HK-2 (cell line): ENCODE data around the gene C6orf120.
A peak's percentile ranks its signal among the peaks of the same experiment; 100 is the strongest.

Experiments used
- DNase-seq: peaks from one replicate; pipeline ENCODE4 v3.0.0-alpha.2; 2018; ENCODE audit not compliant: unreplicated experiment

The C6orf120 gene

GRCh38 chr6:169701954-169702839 lies at the start of gene C6orf120, which contains the start of gene WDR27:
Gene C6orf120 (plus strand): TSS chr6:169702126. CDS start chr6:169702460, 334 bp downstream.
Gene WDR27 (minus strand): TSS chr6:169702029. CDS start chr6:169689005, 13,024 bp downstream.
- DNase-seq: peak; percentile 98

DNA sequence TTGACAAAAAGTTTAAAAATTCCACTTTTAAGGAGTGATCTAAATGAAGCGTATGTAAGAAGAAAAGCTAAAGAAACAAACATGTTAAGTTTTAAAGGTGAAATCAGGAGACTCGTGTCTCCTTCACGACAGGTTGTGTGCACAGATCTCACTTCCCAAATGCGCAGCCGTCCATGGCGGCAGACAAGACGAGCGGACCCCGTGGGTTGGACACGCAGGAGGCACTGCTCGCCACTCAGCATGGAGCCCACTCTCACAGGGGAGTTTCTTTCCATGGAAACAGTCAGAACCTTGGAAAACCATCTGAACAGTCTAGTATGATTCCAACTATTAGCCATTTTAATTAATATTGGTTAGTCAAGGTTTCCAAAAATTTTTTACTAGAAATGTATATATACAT lies 49.0 kb upstream of the C6orf120 start:
- DNase-seq: no peak

- no peak for DNase-seq
These were observed 48.2 kb upstream of the C6orf120 start for GRCh38 chr6:169653691-169654090.

- DNase-seq: no peak
These were observed 47.1 kb upstream of the C6orf120 start for GRCh38 chr6:169654598-169655391.

DNA sequence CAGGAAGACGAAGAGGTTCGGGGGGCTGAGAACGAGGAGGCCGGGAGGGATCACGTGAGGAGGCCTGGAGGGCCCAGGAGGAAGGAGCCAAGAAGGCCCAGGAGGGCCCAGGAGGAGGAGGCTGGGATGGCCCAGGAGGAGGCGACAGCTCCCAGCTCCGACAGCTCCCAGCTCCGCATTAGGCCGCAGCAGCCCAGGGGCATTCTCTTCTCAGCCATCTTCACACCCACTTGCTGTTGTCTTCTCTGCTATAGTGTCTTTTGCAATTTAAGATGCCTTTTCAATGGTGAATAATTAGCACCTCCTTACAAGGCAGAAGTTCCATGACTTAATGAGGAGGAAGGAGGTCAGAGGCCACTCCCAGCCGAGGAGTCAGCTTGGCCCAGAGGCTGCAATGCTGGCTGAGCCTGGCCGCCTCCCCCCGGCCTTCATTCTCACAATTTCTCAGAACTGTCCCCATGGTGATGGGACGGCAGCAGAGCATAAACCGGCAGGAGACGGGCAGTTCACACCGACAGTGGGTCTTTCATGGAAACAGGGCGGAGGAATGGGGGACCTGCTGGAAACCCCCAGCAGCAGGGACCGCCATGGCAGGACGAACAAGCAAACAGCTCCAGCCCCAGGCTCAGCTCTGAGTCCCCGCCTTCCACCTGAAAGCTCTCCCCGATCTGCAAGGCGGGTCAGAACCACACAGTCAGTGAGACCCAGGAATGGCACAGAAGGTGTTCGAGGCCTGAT lies 45.2 kb upstream of the C6orf120 start:
- DNase-seq: no peak

DNA sequence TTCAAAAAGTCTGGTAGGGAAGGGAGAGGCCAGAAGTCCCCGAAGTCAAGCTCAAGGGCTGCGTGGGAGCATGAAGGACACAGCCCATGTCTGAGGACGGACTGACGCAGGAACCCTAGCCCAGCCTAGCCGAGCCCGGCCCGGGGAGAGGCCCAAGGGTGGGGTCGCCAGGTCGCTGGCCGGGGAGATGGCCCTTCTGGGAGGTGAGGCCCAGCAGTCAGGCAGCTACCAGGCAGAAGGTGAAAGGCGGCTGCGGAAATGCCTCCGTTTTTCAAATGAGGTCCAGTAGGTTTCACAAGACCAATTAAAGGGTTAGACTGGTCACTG lies 44.7 kb upstream of the C6orf120 start:
- no peak for DNase-seq

- no peak for DNase-seq
These were observed 41.9 kb upstream of the C6orf120 start for GRCh38 chr6:169659820-169660610.

DNA sequence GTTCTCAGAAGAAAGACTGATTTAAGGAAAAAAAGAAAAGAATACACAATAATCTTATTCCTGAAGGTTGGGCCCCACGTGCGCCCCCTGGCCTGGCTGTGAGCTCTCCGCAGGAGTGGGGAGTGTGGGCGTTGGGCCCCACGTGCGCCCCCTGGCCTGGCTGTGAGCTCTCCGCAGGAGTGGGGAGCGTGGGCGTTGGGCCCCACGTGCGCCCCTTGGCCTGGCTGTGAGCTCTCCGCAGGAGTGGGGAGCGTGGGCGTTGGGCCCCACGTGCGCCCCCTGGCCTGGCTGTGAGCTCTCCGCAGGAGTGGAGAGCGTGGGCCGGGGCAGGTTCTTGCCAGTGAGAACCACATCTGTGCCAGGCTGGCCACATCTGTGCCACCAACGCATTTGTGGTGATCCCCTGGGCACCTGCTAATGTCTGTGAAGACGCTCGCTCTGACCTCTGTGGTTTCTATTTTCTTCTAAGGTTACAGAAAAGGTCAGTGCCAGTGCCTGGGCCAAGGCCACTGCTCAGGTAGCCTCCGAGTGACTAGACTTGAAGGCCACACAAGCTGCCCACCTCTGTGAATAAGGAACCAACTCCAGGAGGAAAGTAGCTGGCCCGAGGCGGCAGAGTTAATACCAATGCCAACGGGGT lies 41.1 kb upstream of the C6orf120 start:
- no peak for DNase-seq

DNA sequence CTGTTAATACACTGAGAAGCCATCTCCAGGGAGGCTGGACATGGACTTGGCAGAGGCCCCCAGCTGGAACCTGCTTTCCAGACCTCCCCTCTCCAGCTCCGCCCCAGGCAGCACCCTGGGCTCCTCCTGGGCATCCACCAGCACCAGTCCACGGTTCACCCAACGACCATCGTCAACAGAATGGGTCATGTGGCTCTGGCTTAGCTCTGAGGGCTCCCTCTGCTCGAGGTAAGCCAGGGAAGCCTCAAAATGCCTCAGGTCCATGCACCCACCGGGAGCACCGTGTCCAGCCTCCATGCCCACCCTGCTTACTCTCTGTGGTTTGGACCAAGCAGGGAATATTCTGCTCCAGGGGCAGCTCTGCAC lies 40.6 kb upstream of the C6orf120 start:
- DNase-seq: no peak

- DNase-seq: no peak
These were observed 38.5 kb upstream of the C6orf120 start for GRCh38 chr6:169663468-169663867.

DNA sequence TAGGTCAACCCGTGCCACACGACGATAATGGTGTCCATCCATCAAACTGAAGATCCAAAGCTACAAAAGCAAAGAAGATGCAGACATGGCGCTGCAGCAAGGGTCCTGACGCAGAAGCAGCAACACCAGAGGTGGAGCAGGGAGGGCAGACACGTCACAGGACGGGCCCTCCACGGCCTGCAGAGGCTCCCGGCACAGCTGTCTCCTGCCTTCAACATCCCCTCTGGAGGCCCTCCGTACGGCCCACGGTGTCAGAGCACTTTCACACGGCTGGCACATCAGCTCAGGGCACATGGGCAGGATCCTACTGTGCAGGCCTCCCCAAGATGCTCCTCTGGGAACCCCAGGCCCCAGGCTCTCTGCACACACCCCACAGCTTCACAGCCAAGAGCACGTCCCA lies 37.7 kb upstream of the C6orf120 start:
- DNase-seq: no peak

DNA sequence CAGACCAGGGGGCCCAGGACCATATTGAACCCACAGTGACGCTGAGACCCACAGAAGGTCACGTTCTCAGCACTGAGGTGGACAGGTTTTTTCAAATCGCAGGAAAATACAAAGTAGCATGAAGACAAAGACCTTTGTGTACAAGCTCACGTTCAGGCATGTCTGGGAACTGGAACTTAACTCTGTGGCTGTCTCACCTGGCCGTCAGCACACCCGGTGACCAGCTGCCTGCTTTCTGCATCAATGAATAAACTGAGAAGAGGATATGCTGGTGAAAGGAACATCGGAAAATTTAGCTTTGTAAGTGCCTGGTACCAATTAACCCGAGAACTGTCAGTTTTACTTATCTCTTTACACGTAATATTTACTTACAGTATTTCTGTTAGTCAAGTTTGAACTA lies 36.6 kb upstream of the C6orf120 start:
- DNase-seq: no peak

- no peak for DNase-seq
These were observed 35.5 kb upstream of the C6orf120 start for GRCh38 chr6:169666441-169666840.

DNA sequence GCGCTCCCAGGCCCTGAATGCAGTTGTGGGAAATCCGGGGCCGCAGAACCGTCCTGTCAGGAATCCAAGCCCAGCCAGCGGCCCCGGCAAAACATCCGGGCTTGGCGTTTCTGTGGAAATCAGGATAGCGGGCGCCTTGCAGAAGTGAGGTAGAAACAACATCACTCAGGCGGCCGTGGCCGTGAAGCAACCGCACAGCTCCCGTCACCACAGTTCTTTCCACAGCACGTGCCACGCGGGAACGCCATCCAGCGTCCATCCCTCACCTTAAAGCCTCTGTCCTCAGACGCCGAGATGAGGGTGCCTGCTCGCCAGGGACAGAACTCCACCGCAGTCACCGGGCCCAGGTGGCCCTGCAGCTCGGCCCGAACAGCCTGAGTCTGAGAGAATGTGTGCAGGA lies 34.2 kb upstream of the C6orf120 start:
- no peak for DNase-seq

DNA sequence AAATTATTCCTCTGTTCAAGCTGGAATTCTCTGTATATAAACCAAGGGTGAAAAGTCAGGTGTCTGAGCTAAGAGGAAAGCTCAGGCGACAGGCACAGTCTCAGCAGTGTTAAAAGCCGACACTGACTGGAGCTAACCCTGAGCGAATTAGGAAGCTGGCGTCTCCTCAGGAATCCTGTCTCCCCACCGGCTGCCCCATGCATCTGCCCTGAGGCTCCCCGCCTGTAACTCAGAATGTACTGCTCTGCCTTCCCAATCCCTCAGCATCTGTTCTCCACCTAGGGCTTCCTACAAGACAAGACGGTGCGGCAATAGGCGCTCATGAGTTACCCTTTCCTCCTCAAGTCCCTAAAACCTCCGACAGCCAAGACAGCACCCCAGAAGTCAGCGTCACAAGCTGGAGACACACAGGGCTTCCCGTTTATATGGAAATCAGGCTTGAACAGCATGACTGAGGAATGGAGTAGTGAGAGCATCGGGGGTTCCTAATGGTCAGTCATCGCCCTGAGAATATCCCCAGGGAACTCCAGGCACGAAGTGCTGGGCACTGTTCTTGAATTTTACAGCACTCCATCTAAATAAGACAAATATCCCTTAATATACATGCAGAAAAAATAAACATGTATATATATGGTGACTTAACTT lies 33.6 kb upstream of the C6orf120 start:
- DNase-seq: no peak

- DNase-seq: no peak
These were observed 32.8 kb upstream of the C6orf120 start for GRCh38 chr6:169669147-169669546.

GRCh38 chr6:169669889-169670288 lies 32.0 kb upstream of the C6orf120 start:
- DNase-seq: no peak

- no peak for DNase-seq
These were observed 30.4 kb upstream of the C6orf120 start for GRCh38 chr6:169671563-169671962.

- DNase-seq: no peak
These were observed 26.9 kb upstream of the C6orf120 start for GRCh38 chr6:169675011-169675410.

DNA sequence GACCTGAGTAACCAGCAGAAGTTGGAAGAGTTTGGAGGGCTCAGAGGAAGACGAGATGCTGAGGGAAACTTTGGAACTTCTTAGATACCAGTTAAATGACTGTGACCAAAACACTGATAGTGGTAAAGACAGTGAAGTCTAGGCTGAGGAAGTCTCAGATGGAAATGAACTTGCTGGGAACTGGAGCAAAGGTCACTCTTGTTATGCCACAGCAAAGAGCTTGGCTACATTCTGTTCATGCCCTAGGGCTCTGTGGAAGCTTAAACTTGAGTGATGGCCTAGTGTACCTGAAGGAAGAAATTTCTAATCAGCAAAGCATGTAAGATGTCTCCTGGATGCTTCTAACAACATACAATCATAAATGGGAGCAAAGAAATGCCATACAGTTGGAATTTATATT lies 24.8 kb upstream of the C6orf120 start:
- DNase-seq: no peak

- DNase-seq: no peak
These were observed 23.6 kb upstream of the C6orf120 start for GRCh38 chr6:169678342-169678741.
